Dedifferentiated amniotic fluid mesenchymal stem cell (primary cell): ENCODE measurements around the gene ZNF765.
"Not testable (repeated sequence)": the region's sequence is repeated elsewhere in the genome, so short reads cannot be mapped to it uniquely, and the experiment has no call there.

Source experiments
- DNase-seq: peaks from one replicate; pipeline ENCODE4 v3.0.0-alpha.2; 2016; ENCODE audit errors: extremely low spot score

The ZNF765 gene

DNA sequence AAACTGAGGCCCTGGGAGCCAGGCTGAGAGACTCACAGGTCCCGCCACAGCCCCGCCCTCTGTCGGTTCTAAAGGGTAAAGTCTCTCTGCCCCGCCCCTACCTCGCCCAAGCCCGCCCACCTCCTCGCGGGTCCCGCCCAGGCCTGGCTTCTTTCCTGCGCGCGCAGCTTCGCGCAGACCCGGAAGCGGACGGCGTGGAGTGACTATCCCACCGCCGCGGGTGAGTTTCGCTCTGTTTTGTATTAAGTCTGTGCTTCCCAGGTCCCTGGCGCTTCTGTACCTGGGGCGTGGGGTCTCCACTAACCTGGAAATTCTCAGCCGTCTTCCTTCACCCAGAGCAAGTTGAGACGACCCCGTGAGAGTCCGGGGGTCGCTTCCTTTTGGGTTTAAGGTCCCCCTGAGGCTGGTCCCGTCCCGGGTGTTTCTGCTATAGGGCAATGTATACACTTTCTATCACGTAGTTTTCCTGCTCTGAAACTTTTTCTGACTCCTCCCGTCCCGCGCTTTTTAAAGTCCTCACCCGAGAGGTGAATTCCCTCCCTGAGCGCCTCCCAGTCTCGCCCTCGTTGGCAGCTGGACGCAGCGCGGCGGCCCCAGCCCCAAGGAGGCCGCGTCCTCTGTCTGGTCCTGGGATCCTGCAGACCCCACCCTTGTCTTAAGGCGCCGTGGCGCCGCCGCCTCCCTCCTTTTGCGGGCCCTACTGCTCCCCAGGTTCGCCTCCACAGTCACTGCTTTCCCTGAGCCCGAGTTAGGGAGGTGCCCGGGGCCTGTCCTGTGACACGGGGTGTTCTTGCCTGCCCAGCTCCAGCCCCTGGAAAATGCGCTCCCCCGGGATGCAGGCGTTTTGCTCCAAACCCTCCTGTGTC, at the start of gene ZNF765:
Gene ZNF765 (plus strand): TSS at position 176 of the 866 bp plus-strand sequence. CDS start 2,867 bp downstream, outside the sequence.
- DNase-seq: peak; percentile 91

DNA sequence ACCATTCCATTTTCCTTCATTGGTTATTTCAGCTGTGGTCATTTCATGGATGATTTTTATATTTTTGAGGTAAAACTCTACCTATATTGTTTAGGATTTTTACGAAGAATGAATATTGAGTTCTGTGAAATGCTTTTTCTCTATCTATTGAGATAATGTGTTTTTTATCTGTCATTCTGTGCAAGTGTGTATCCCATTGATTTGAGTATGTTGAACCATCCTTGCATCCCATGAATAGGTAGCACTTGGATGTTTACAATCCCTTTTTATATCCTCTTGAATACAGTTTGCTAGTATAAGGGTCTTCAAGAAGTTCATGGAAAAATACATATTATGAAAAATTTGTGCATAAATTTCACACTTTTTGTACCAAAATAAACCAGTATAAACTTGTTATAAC, 39.2 kb upstream of the ZNF765 start:
- DNase-seq: no peak

DNA sequence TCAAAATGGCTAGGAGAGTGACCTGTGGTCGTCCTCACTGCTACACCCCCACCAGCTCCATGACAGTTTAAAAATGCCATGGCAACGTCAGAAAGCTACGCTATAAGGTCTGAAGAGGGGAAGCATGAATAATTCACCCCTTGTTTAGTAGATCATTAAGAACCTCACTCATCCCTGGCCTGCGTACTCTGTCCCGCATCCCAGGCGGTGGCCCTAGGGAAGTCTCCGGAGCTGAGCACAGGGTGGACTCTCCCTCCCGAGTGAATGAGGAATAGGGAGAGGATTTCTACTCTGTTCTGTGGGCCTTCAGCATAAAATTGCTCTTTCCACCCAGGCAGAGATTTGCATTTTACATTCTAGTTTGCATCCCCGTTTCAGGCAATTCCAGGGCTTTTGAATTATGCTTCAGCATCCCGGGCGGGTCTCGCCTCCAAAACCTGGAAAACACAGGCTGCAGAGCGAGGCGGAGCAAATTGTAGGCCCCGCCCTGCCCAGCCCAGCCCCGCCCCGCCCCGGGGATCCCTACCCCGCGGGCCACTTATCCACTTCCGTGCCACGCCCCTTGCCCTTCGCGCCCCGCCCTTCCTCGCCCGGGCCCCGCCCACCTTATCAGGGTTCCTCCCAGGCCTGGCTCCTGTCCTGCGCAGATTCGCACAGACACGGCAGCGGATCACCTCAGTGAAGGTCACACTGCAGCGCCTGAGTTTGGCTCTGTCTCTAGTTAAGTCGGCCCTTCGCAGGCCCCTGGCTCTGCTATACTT, 36.9 kb upstream of the ZNF765 start:
- no peak for DNase-seq

DNA sequence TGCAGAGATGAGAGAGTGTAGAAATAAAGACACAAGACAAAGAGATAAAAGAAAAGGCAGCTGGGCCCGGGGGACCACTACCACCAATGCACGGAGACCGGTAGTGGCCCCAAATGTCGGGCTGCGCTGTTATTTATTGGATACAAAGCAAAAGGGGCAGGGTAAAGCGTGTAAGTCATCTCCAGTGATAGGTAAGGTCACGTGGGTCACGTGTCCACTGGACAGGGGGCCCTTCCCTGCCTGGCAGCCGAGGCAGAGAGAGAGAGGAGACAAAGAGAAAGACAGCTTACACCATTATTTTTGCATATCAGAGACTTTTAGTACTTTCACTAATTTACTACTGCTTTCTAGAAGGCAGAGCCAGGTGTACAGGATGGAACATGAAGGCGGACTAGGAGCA, 34.9 kb upstream of the ZNF765 start:
- not testable (repeated sequence) for DNase-seq

DNA sequence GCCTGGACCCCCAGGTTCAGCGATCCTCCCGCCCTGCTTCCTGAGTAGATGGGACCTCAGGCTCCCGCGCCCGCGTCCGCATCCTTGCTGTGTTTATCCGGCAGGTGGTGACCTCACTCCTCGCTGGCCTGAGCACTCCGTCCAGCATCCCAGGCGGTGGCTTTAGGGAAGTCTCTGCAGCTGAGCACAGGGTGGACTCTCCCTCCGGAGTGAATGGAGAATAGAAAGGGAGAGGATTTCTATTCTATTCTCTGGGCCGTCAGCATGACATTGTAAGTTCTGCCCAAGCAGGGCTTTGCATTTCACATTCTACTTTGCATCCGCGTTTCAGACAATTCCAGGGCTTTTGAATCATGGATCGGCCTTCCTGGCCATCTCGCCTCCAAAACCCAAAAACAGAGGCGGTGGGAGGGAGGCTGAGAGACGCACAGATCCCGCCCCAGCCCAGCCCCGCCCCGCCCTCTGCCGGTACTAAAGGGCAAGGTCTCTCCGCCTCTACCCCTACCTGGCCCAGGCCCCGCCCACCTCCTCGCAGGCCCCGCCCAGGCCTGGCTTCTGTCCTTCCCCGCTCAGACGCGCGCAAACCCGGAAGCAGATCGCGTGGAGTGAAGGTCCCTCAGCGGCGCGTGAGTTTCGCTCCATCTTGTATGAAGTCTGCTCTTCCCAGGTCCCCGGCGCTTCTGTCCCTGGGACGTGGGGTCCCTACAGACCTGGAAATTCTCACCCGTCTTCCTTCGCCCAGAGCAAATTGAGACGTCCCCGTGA, 29.6 kb upstream of the ZNF765 start, which contains the start of gene ZNF525:
Gene ZNF525 (plus strand): TSS at position 572 of the 765 bp plus-strand sequence. CDS start 6,577 bp downstream, outside the sequence.
- DNase-seq: peak; percentile 46

DNA sequence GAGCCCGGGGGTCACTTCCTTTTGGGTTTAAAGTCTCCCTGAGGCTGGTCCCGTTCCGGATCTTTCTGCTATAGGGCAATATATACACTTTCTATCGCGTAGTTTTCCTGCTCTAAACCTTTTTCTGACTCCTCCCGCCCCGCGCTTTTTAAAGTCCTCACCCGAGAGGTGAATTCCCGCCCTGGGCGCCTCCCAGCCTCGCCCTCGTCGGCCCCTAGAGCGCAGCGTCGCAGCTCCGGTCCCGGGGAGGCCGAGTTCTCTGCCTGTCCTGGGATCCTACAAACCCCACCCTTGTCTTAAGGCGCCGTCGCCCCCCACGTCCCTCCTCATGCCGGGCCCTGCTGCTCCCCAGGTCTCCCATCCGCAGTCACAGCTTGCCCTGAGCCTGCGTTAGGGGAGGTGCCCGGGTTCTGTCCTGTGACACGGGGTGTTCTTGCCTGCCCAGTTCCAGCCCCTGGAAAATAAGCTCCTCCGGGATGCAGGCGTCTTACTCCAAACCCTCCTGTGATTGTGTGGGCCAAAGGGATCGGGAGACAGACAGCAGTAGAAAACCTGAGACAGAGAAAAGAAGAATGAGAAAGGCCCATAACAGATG, 29.0 kb upstream of the ZNF765 start:
- no peak for DNase-seq

DNA sequence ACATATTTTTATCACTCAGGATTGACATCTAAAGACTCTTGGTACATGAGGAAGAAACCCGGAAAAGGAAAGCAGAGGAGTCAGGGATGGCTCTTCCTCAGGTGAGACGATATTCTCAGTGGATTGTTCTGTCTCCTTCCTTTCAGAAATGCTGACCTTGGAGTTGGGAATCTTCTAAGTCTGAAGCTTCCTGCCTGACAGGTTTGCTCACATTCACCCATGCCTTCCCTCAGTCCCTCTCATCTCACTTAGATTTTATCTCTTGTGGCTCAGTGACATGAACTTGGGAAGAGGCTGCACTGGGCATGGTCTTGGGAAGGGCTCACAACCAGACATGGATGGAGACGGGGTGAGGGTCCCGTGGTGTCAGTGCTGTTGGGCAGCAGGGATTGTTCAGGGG, 22.8 kb upstream of the ZNF765 start:
- DNase-seq: no peak

DNA sequence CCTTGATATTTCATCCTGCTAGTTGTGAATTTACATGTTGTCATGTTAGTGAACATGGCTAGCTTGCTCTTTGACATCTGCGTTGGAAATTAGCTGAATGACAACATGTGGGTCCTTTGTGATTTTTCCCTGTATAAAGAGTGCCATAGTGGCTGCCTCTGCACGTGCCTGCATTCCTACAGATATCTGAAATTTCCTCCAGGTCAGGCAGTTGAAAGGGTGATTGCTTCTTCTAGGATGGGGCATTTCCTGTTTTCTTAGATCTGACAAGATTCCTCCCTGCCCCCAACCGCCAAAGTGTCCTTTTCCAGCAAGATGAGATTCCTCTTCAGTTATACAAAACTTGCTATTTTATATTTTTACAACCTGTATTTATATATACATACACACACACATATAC, 20.7 kb upstream of the ZNF765 start:
- no peak for DNase-seq

DNA sequence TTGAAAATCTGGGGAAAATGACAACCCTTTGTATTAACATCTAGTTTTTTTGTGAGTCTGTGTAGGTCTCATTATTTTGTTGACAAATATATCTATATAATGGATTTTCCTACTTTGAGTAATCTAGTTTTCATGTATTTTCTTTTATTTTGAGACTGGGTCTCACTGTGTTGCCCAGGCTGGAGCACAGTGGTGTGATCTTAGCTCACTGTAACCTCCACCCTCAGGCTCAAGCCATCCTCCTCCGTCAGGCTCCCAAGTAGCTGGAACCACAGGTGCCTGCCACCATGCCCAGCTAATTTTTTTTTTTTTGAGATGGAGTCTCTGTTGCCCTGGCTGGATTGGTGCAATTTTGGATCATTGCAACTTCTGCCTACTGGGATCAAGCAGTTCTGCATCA, 20.2 kb upstream of the ZNF765 start:
- DNase-seq: no peak

DNA sequence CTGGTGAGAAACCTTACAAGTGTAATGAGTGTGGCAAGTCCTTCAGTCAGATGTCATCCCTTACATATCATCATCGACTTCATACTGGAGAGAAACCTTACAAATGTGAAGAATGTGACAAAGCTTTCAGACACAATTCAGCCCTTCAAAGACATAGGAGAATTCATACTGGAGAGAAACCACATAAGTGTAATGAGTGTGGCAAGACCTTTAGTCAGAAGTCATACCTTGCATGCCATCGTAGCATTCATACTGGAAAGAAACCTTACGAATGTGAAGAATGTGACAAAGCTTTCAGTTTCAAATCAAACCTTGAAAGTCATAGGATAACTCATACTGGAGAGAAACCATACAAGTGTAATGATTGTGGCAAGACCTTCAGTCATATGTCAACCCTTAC, 13.6 kb upstream of the ZNF765 start:
- no peak for DNase-seq

DNA sequence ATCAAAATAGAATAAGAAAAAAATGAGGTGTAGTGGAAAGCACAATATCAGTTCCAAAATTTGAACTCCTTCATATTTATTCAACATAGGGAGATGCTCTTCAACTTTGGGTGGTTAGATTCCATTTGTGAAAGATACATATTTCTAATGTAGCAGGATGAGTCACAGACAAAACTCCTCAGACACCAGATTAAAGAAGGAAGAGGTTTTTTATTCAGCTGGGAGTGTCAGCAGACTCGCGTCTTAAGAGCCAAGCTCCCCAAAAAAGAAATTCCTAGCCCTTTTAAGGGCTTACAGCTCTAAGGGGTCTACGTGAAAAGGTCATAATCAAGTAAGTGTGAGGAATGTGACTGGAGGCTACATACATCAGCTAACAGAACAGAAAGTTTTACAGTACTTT, 6.8 kb upstream of the ZNF765 start:
- DNase-seq: peak; percentile 66

DNA sequence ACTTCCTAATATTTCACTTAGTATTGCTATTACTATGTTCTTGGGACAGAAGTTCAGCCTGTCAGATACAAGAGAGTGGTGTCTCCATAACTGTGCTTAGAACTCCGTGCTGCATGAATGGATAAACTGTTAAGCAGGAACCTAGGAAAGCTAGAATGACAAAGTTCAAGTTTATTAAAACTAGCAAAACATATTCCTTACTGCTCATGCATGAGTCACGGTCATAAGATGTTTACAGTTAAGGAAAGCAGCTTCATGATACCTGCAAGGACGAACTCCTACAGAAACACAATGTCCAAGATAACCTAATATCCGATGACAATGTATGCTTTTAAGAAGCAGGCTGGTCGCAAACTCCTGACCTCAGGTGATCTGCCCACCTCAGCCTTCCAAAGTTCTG, 6.0 kb upstream of the ZNF765 start:
- DNase-seq: no peak

DNA sequence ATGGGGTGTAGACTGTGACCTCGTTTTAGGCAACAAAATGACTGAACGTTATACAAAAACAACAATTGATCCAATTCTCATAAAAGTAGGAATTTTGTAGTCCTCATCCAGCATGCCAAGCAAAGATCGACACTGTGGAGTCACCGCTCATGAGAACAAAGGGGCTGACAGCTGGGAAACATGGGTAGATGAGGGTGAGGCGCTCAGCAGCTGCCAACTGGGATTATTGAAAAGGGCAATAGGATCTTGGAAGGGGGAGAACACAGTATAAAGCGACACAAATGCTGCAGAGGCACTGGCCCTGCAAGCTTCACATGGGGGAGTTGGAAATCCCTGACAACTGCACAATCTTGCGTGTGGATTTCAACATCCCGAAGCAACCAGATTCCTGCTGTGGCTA, 5.4 kb upstream of the ZNF765 start:
- DNase-seq: no peak

DNA sequence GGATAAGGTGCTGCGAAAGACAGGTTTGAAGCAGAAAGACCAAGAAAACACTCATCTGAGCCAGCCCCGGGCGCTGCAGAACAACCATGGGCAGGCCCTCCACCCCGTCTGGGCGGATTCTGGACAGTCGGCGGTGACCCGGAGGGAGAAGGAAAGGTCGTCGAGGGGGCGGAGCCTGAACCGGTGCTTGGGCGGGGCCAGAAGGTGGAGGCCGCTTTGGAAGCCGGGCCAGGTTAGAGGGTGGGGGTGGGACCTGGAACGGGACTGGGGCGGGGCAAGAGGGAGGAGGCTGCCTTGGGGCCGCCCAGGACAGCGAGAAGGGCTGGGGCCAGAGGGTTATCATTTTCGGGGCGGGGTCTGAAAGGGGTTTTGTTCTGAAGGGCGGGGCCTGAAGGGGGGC, 5.0 kb upstream of the ZNF765 start:
- DNase-seq: no peak

DNA sequence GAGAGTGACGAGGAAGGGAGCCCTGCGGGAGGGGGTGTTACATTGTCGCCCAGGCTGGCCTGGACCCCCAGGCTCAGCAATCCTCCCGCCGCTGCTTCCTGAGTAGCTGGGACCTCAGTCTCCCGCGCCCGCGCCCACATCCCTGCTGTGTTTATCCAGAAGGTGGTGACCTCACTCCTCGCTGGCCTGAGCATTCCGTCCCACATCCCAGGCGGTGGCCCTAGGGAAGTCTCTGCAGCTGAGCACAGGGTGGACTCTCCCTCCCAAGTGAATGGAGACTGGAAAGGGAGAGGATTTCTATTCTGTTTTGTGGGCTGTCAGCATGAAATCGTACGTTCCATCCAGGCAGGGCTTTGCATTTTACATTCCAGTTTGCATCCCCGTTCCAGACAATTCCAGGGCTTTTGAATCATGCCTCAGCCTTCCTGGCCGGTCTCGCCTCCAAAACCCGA, 401 bp upstream of the ZNF765 start:
- DNase-seq: peak; percentile 18

DNA sequence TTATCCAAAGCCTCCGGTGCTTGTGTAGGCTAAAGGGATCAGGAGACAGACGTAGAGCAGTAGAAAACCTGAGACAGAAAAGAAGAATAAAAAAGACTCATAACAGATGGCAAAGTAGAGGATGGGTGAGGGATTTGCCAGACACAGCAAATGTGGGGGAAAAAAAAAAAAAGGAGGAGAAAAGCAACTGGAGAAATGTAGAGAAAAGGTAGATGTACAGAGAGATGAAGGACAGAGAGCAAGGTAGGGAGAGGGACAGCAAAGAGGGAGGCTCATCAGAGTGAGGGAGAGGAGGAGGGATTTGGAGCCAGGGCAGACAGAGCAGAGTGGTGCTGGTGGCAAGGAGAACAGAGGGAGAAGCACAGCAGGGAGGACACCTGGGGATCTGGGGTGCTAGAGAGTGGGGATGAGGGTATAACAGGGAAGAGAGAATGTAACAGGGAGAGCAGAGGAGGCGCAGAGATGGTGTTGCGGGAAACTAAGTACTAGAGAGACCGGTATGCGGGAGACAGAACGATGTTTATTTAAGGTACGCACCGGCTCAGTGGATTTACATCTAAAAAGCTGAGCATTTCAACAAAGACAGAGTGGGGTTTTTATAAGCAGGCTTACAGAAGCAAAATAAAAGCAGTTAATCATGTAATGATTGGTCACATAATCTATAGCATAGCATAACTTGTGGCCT, 1.0 kb downstream of the ZNF765 start:
- not testable (repeated sequence) for DNase-seq

DNA sequence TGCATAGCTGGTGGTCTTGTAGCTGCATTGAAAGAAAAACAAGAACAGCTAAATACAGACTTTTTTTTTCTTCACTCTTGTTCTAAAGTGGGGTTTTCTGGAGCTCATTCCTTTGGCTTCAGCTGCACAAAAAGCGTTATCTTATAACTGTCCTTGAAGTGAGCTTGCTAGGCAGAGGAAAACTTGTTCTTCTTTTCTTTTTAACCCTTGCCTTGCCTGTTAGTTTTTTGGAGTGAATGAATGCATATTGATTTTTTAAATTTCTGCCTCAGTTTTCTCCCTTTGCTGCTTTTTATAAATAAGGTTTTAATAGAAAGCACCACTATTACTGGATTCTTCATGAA, 1.5 kb downstream of the ZNF765 start:
- DNase-seq: no peak

DNA sequence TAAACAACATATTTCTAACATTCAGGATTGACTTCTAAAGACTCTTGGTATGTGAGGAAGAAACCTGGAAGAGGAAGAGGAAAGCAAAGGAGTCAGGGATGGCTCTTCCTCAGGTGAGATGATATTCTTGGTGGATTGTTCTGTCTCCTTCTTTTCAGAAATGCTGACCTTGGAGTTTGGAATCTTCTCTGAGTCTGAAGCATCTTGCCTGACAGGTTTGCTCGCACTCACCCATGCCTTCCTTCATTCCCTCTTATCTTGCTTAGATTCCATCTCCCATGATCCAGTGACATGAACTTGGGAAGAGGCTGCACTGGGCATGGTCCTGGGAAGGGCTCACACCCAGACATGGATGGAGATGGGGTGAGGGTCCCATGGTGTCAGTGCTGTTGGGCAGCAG, 3.0 kb downstream of the ZNF765 start:
- DNase-seq: not testable (repeated sequence)

DNA sequence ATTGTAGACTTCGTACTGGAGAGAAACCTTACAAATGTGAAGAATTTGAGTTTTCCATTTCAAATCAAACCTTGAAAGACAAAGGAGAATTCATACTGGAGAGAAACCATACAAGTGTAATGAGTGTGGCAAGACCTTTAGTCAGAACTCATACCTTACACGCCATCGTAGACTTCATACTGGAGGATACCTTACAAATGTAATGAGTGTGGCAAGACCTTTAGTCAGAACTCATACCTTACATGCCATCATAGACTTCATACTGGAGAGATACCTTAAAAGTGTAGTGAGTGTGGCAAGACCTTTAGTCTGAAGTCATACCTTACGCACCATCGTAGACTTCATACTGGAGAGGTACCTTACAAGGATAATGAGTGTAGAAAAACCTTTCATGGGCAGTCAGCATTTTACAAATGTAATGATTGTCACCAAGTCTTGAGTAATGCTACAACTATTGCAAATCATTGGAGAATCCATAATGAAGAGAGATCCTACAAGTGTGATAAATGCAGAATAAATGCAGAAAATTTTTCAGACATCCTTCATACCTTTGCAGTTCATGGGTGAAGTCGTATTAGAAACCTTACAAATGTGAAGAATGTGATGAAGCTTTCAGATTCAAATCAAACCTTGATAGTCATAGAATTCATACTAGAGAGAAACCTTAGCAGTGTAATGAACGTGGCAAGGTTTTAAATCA, 14.7 kb downstream of the ZNF765 start:
- DNase-seq: no peak

DNA sequence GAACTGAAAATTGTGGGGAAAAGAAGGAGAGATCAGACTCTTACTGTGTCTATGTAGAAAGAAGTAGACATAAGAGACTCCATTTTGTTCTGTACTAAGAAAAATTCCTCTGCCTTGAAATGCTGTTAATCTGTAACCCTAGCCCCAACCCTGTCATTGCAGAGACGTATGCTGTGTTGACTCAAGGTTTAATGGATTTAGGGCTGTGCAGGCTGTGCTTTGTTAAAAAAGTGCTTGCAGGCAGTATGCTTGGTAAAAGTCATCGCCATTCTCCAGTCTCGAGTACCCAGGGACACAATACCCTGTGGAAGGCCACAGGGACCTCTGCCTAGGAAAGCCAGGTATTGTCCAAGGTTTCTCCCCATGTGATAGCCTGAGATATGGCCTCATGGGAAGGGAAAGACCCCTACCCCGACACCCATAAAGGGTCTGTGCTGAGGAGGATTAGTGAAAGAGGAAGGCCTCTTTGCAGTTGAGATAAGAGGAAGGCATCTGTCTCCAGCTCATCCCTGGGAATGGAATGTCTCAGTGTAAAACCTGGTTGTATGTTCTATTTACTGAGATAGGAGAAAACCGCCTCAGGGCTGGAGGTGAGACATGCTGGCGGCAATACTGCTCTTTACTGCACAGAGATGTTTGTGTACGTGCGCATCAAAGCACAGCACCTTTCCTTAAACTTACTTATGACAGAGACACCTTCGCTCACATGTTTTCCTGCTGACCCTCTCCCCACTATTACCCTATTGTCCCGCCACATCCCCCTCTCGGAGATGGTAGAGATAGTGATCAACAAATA, 25.8 kb downstream of the ZNF765 start:
- DNase-seq: not testable (repeated sequence)
